Naive B cell (primary cell): ENCODE results near the gene SPATA13. TPM values are rescaled to one million over a fixed set of nuclear protein-coding genes. Genes with fewer than 3 reads are reported as not detected.
A peak's percentile ranks its signal among the peaks of the same experiment; 100 is the strongest.
"Not testable (repeated sequence)": the region's sequence is repeated elsewhere in the genome, so short reads cannot be mapped to it uniquely, and the experiment has no call there.

Source experiments
- ATAC-seq, 2 donors: fragments of 150-1000 bp; cut with Tn5 transposase; 2 replicates each; pipeline ENCODE4 v1.10.0; 2021; ENCODE audit warnings: low read depth in 2 of 2, mild to moderate bottlenecking in 2 of 2, moderate library complexity in 2 of 2
- DNase-seq: peaks from one replicate; pipeline ENCODE4 v3.0.0; 2022
- H3K27ac Mint-ChIP-seq, 6 donors: one replicate each; pipeline ENCODE4 v1.8.0; 2020 to 2022; ENCODE audit warnings: mild to moderate bottlenecking in 6 of 6, mixed read lengths in 6 of 6, moderate library complexity in 5 of 6, inconsistent platforms in 2 of 6
- H3K27me3 Mint-ChIP-seq, 3 donors: one replicate each; pipeline ENCODE4 v1.8.0; 2021 to 2022; ENCODE audit warnings: mixed read lengths in 3 of 3, mild to moderate bottlenecking in 1 of 3
- H3K36me3 Mint-ChIP-seq, 2 donors: one replicate each; pipeline ENCODE4 v1.8.0; 2020 to 2022; ENCODE audit warnings: mixed read lengths in 2 of 2, inconsistent platforms in 1 of 2, mild to moderate bottlenecking in 1 of 2
- H3K4me1 Mint-ChIP-seq, 3 donors: one replicate each; pipeline ENCODE4 v1.8.0; 2020 to 2022; ENCODE audit warnings: mixed read lengths in 3 of 3, inconsistent platforms in 1 of 3, mild to moderate bottlenecking in 1 of 3, moderate library complexity in 1 of 3
- H3K4me3 Mint-ChIP-seq, 8 donors: one replicate each; pipeline ENCODE4 v1.8.0; 2020 to 2022; ENCODE audit warnings: mild to moderate bottlenecking in 8 of 8, mixed read lengths in 8 of 8, moderate library complexity in 8 of 8, inconsistent platforms in 2 of 8
- H3K9me3 Mint-ChIP-seq, 7 donors: one replicate each; pipeline ENCODE4 v1.8.0; 2020 to 2022; ENCODE audit warnings: mixed read lengths in 7 of 7, mild to moderate bottlenecking in 5 of 7, inconsistent platforms in 2 of 7, moderate library complexity in 1 of 7
- polyA plus RNA-seq, 6 donors: library from polyadenylated mRNA; unstranded; fragments of 300-500 nt; fragmentation: Illumina TruSeq; gene quantifications; one replicate each; pipeline ENCODE4 v1.2.3, GENCODE V29; 2021; ENCODE audit warnings: low read depth in 6 of 6

SPATA13 gene
- polyA plus RNA-seq, 6 donors from 2014 or later = 2.2 to 8.3 (median 5.3) TPM; not detected in 1

DNA sequence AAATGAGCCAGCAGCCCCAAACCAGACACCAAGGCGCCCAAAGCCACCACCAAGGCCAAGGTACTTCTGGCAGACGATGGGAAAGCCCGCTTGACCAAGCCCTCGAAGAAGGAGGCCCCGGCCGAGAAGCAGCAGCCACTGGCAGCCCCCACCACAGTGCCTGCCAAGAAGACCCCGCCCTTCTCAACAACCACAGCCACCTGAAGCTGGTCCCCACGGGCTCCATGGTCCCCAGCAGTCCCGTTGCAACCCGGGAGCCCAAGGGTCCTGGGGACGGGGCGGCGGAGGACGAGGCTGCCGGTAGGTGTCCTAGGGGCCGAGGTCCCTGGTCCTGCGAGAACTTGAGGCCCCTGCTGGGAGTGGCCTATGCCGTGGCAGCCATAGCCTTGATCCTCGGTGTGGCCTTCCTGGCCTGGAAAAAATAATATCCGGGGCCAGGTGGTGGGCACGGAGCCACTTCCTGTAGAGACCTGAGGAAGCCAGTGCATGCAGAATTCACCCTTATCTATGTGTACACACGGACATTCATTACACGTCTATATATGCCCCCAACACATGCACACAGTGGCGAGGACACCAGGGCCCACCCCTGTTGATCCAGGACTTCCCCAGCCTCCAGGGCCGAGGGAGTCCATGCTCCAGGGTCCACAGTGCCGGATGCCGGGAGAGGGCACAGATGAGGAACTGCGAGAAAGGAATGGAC lies 162.7 kb downstream of the SPATA13 start:
- H3K27ac Mint-ChIP-seq = peak overlapping the region in 1 of 6 donors; percentile 87

DNA sequence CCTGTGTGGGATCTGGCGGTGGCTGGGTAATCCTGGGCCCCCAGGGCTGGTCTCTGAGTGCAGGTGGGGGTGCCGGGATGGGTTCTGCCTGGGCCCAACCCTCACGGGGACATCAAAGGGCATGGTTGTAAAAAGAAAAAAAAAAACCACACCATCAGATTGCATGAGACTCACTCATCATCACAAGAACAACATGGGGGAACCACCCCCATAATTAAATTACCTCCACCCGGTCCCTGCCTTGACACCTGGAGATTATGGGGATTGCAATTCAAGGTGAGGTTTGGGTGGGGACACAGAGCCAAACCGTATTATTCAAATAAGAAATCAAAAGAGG lies 163.2 kb downstream of the SPATA13 start:
- Mint-ChIP-seq H3K36me3 (no peaks in the 10 kb centered on the region), H3K4me1 (peaks cover 7 to 13% (median 12%) of the 10 kb centered on the region in 3 donors), H3K9me3 (peaks cover 0 to 3% (median 0%) of the 10 kb centered on the region in 7 donors), H3K4me3 (no peak overlapping the region), H3K27ac (no peak overlapping the region), H3K27me3 (peaks cover 23 to 40% (median 38%) of the 10 kb centered on the region in 3 donors)
- DNase-seq (no peak), ATAC-seq (no peak)

More for the DNA sequence above, 162.7 kb downstream of the SPATA13 start:
- no peak for DNase-seq
- no peak overlapping the region for H3K4me3 Mint-ChIP-seq
- H3K4me1 Mint-ChIP-seq = peaks cover 7 to 13% (median 7%) of the 10 kb centered on the region in 3 donors
- H3K36me3 Mint-ChIP-seq = no peaks in the 10 kb centered on the region
- H3K27me3 Mint-ChIP-seq = peaks cover 19 to 36% (median 36%) of the 10 kb centered on the region in 3 donors
- no peak for ATAC-seq
- H3K9me3 Mint-ChIP-seq = peaks cover 0 to 3% (median 0%) of the 10 kb centered on the region in 7 donors

DNA sequence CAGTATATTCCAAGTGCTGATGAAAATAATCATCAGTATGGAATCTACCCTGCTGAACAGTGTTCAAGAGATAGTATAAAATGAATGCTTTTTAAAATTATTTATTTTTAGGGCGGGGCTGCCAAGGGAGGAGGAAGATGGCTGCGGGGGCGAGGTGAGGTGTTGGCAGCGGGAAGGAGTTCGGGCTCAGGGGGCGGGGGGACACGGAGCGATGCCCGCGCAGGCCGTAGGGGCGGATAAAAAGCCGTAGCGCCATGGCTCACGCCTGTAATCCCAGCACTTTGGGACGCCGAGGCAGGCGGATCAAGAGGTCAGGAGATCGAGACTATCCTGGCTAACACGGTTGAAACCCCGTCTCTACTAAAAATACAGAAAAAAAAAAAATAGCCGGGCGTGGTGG lies 167.1 kb downstream of the SPATA13 start:
- peak overlapping the region in 1 of 8 donors; percentile 56 for H3K4me3 Mint-ChIP-seq
- not testable (repeated sequence) for H3K27ac Mint-ChIP-seq, ATAC-seq, DNase-seq, H3K36me3 Mint-ChIP-seq
- peaks cover 0 to 10% (median 3%) of the 10 kb centered on the region in 7 donors for H3K9me3 Mint-ChIP-seq
- H3K4me1 Mint-ChIP-seq = peaks cover 7 to 16% (median 11%) of the 10 kb centered on the region in 3 donors
- H3K27me3 Mint-ChIP-seq = peaks cover 33 to 47% (median 44%) of the 10 kb centered on the region in 3 donors

DNA sequence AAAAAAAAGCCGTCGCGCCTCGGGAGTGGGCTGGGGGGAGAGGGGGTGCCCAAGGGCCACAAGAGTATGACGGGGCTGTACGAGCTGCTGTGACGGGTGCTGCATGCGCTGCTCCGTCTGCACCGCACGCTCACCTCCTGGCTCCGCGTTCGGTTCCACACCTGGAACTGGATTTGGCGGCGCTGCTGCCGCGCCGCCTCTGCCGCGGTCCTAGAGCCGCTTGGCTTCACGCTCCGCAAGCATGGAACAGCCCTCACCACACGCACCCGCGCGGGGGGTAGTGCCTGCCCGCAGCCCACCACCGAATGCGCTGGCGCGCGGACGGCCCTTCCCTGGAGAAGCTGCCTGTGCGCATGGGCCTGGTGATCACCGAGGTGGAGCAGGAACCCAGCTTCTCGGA lies 167.6 kb downstream of the SPATA13 start:
- Mint-ChIP-seq H3K4me3 (peak overlapping the region in 1 of 8 donors; percentile 45), H3K36me3 (no peaks in the 10 kb centered on the region), H3K9me3 (peaks cover 0 to 12% (median 4%) of the 10 kb centered on the region in 7 donors), H3K27me3 (peaks cover 36 to 51% (median 49%) of the 10 kb centered on the region in 3 donors), H3K27ac (no peak overlapping the region), H3K4me1 (peaks cover 7 to 16% (median 8%) of the 10 kb centered on the region in 3 donors)
- ATAC-seq (peak in 1 of 2 donors; percentile 21), DNase-seq (no peak)

DNA sequence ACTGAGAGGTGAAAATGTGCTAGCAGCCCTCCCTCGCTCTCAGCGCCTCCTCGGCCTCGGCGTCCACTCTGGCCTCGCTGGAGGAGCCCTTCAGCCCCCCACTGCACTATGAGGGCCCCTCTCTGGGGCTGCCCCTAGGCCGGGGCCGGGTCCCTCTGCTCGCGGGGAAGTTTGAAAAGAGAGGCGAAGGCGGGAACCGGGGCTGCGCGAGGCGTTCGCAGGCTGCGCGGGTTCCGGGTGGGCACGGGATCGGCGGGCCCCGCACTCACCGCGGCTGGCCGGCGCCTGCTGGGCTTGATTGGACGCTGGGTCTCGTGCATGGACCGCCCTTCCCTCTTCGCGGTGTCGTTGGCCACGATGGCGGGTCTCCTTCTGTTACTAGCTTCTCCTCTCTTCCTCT lies 178.2 kb downstream of the SPATA13 start:
- ATAC-seq (no peak), DNase-seq (no peak)
- no peak overlapping the region for H3K27ac Mint-ChIP-seq
- peaks cover 0 to 4% (median 4%) of the 10 kb centered on the region in 3 donors for H3K4me1 Mint-ChIP-seq
- H3K9me3 Mint-ChIP-seq = peaks cover 0 to 11% (median 4%) of the 10 kb centered on the region in 7 donors
- H3K4me3 Mint-ChIP-seq = no peak overlapping the region
- H3K27me3 Mint-ChIP-seq = peaks cover 26 to 31% (median 30%) of the 10 kb centered on the region in 3 donors
- H3K36me3 Mint-ChIP-seq = no peaks in the 10 kb centered on the region

DNA sequence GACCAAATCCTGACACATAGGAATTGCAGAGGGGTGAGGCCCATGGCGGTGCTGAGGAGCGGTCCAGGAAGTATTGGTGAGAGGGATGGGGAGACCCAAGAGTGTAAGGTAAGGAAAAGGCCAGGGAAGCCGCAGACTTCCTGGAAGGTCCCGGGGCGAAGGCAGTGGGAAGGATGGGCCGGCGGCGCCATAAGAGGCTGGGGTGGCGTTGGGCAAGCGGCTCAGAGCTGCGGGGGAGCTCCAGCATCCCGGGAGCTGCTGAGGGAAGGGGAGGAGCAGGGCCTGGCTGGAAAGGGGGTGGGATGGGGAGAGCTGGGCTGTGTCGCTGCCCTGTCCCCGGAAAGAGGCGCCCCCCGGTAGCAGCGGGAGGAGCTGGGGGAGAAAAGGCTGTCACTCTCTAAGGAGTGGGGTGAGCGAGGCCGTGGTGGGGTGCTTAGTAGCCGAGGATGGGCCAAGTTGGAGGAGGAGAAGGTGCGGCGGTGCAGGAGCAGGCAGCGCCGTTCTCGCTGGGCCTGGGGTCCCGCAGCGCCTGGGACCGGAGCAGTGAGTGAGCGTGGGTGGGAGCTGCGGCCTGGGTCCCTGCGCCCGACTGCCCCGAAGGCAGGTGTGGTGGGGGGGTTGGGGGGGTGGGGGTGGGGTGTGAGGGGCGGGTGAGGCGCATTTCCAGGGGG lies 179.6 kb downstream of the SPATA13 start:
- H3K4me1 Mint-ChIP-seq = peaks cover 0 to 4% (median 4%) of the 10 kb centered on the region in 3 donors
- peaks cover 16 to 30% (median 30%) of the 10 kb centered on the region in 3 donors for H3K27me3 Mint-ChIP-seq
- H3K9me3 Mint-ChIP-seq = peaks cover 0 to 11% (median 4%) of the 10 kb centered on the region in 7 donors
- H3K27ac Mint-ChIP-seq = no peak overlapping the region
- H3K4me3 Mint-ChIP-seq = no peak overlapping the region
- no peak for DNase-seq
- no peak for ATAC-seq
- H3K36me3 Mint-ChIP-seq = no peaks in the 10 kb centered on the region

DNA sequence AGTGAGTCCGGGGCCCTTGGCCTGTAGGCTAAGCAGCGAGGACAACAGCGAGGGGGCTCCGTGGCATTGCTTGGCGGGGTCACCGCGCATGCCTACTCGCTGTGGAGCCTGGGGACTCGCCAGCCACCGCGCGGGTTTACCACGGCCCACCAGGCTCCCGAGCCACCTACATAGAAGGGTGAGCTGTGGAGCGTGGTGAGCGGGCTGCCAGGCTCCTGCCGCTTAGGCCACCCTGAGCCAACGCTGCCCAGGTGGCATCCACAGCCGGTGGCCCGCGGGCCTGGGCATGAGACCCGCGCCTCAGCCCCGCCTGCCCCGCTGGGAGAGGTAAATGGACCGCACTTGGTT lies 180.1 kb downstream of the SPATA13 start:
- peaks cover 0 to 13% (median 4%) of the 10 kb centered on the region in 7 donors for H3K9me3 Mint-ChIP-seq
- peaks cover 0 to 4% (median 4%) of the 10 kb centered on the region in 3 donors for H3K4me1 Mint-ChIP-seq
- no peaks in the 10 kb centered on the region for H3K36me3 Mint-ChIP-seq
- H3K27ac Mint-ChIP-seq = no peak overlapping the region
- DNase-seq = no peak
- peaks cover 16 to 30% (median 29%) of the 10 kb centered on the region in 3 donors for H3K27me3 Mint-ChIP-seq
- no peak for ATAC-seq
- no peak overlapping the region for H3K4me3 Mint-ChIP-seq

DNA sequence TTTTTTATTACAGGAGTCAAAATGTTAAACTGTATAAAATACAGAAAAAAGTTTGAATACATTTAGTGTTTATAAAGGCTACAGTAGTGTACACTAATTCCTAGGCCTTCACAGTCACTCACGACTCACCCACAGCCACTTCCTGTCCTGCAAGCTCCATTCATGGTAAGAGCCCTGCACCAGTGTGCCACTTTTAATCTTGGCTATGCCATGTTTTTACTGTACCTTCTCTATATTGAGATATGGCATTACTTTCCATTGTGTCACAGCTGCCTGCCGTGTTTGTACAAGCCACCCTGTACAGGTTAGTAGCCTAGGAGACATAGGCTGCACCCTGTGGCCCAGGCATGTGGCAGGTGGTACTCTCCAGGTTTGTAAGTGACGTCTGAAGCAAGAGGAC lies 180.9 kb downstream of the SPATA13 start:
- no peak for ATAC-seq
- Mint-ChIP-seq H3K27me3 (peaks cover 16 to 28% (median 24%) of the 10 kb centered on the region in 3 donors), H3K27ac (no peak overlapping the region), H3K4me1 (peaks cover 0 to 4% (median 4%) of the 10 kb centered on the region in 3 donors), H3K9me3 (peaks cover 0 to 9% (median 1%) of the 10 kb centered on the region in 7 donors), H3K36me3 (no peaks in the 10 kb centered on the region), H3K4me3 (no peak overlapping the region)
- no peak for DNase-seq

DNA sequence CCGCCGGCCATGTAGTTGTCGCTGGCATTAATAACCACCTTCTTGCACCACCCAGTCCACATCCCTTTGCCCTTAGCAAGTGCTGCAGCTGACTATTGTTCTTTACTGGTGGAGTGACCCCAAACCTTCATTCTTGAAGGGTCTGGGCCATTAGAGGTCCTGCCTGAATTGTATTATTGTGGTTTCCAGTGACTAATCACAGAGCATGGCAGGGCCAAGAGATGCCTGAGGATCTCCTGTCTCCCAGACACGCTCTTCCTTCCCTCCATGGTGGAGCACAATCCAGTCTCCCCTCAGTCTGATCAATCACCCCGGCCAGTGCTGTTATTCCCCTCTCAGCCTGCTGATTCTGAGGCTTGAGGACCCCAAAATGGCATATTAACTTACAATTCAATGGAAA lies 187.9 kb downstream of the SPATA13 start:
- no peak for ATAC-seq
- no peak overlapping the region for H3K4me3 Mint-ChIP-seq
- no peaks in the 10 kb centered on the region for H3K4me1 Mint-ChIP-seq
- peaks cover 0 to 4% (median 0%) of the 10 kb centered on the region in 7 donors for H3K9me3 Mint-ChIP-seq
- H3K36me3 Mint-ChIP-seq = no peaks in the 10 kb centered on the region
- no peak overlapping the region for H3K27ac Mint-ChIP-seq
- peaks cover 0 to 13% (median under 1%) of the 10 kb centered on the region in 3 donors for H3K27me3 Mint-ChIP-seq
- no peak for DNase-seq

DNA sequence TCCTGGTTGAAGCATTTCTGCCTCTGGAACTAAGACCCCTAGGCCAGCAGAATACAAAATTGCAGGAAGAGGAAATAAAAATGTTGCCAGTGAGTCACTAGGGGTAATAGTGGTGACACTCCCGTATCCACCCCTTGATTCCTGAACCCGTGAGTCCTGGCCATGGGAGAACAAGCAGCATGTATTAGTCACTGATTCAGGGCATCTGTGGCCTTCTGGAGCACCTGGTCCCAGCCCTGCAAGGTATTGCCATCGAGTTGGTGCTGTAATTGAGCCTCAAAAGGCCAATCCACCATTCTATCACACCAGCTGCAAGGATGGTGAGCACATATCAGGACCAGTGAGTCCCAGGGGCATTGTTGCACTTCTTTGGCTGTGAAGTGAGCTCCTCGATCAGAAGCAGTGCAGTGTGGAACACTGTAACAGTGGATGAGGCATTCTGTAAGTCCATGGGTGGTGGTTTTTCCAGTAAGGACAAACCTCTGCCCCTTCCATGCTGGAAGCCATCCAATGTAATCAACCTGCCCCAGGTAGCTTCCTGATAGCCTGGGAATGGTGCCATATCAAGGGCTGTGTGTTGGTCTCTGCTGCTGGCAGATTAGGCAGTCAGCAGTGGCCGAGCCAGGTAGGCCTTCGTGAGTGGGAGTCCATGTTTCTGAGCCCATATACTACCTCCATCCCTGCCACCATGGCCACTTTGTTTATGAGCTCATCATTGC lies 188.4 kb downstream of the SPATA13 start:
- Mint-ChIP-seq H3K4me1 (no peaks in the 10 kb centered on the region), H3K27ac (no peak overlapping the region), H3K4me3 (no peak overlapping the region), H3K9me3 (peaks cover 0 to 4% (median 0%) of the 10 kb centered on the region in 7 donors), H3K27me3 (peaks cover 0 to 10% (median 0%) of the 10 kb centered on the region in 3 donors), H3K36me3 (no peaks in the 10 kb centered on the region)
- DNase-seq (no peak), ATAC-seq (no peak)

DNA sequence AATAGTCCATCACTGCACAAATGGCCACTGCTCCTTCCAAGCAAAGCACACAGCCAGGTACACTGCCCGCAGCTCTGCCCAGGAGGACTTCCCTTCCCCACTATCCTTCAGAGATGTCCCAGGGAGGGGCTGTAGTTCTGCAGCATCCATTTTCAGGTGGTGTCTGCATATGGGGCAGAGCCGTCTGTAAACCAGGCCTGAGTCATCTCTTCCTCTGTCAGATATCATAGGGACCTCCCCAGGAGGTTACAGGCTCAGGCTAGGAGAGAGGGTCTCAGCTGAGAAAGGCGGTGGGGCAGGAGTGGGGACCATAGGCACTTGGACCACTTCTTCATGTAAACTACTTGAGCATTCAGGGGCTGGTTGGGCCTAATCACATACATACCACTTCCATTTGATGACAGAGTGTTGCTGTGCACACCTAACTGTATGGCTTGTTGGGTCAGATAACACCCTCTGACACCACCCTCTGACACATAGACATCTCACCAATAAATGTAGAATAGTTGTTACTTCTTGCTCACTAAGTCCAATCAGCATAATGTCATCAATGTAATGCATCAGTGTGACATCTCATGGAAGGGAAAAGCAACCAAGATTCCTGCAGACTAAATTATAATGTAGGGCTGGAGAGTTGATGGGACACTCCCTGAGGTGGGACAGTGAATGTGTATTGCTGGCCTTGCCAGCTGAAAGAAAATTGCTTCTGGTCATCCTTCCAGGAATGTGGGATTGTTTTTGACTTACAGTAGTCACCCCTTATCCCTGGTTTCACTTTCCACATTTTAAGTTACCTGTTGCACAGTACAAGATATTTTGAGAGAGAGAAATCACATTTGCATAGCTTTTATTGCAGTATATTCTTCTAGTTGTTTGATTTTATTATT lies 189.5 kb downstream of the SPATA13 start:
- not testable (repeated sequence) for H3K9me3 Mint-ChIP-seq, DNase-seq, H3K27me3 Mint-ChIP-seq, H3K36me3 Mint-ChIP-seq, H3K4me1 Mint-ChIP-seq, ATAC-seq, H3K4me3 Mint-ChIP-seq, H3K27ac Mint-ChIP-seq

DNA sequence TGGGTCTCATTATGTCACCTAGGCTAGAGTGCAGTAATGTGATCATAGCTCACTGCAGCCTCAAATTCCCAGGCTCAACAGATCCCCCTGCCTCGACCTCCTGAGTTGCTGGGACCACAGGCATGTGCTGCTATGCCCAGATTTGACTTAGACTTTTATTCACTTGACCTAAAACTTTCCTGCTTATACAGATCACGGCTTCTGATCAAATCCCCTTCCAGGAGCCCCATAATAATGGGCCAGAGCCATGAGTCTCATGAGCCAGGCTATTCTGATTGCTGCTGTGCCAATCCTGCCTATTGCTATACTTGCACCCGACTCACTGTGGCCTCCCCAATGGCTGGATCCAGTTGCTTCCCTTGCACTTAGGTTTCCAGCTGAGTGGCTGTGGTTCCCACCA lies 190.9 kb downstream of the SPATA13 start:
- H3K36me3 Mint-ChIP-seq = no peaks in the 10 kb centered on the region
- no peaks in the 10 kb centered on the region for H3K27me3 Mint-ChIP-seq
- no peaks in the 10 kb centered on the region for H3K4me1 Mint-ChIP-seq
- ATAC-seq = no peak
- no peak overlapping the region for H3K27ac Mint-ChIP-seq
- no peak overlapping the region for H3K4me3 Mint-ChIP-seq
- peaks cover 0 to 2% (median 0%) of the 10 kb centered on the region in 7 donors for H3K9me3 Mint-ChIP-seq
- no peak for DNase-seq

DNA sequence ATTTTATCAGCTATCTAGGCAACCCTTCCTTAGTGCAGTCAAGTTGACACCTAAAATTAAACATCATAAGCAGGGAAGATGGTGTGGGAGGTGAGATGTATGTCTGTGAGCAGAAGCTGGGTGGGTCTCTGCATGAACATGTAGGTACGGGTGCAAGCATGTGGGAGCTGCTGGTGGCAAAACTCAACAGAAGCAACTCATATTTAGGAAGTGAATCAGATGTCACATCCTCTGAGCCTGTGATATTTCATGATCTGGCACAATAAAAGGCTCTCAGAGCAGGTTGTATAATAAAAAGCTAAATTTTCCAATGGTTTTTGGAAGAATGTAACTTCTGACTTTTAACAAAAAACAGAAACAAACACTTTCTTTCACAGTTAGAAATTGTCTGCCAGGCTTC lies 193.2 kb downstream of the SPATA13 start:
- Mint-ChIP-seq H3K9me3 (no peaks in the 10 kb centered on the region), H3K36me3 (no peaks in the 10 kb centered on the region), H3K4me1 (no peaks in the 10 kb centered on the region), H3K4me3 (no peak overlapping the region), H3K27ac (no peak overlapping the region), H3K27me3 (no peaks in the 10 kb centered on the region)
- DNase-seq (no peak), ATAC-seq (no peak)
